ENCODE measurements around the gene TNNI3K. TPM values are rescaled to one million over a fixed set of nuclear protein-coding genes. Genes with fewer than 3 reads are reported as not detected.

TNNI3K gene
- total and polyA plus RNA-seq, 4 donors: 0.41 to 1.4 TPM; not detected in 2

DNA sequence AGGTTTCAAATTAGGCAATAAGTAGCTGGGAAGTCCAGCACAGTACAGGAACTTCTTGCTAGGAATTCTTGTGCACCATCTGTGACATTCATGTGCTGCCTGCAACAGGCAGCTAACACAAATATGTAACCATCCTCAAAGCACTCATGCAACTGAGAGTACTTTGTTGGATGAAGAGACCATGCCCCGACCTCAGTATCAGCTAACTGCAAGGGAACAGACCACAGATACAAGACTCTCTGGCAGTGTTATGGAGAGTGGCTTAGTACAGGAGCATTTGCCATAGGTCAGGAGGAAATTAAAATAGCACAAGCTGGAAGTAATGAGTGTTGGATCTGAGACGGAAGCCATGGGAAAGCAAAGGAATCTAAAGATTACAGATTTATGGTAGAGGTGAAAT lies 153.7 kb downstream of the TNNI3K start:
- ATAC-seq (ENCODE audit: insufficient read depth, low FRiP score) (no peak), DNase-seq (no peak)
- H3K27me3 ChIP-seq (ENCODE audit: control insufficient read depth in 3 of 3, insufficient read depth in 3 of 3, low read length in 2 of 3): no peaks in the 10 kb centered on the region
- no peaks in the 10 kb centered on the region for H3K9me3 ChIP-seq (ENCODE audit: control insufficient read depth in 4 of 4, insufficient read depth in 3 of 4, low read length in 3 of 4)
- no peaks in the 10 kb centered on the region for H3K36me3 ChIP-seq (ENCODE audit: control insufficient read depth in 4 of 4, insufficient read depth in 4 of 4, low read length in 4 of 4)
- no peak overlapping the region for H3K4me3 ChIP-seq
- no peak overlapping the region for H3K9ac ChIP-seq (ENCODE audit: insufficient read depth in 1 of 2, low read length in 2 of 2)
- H3K4me1 ChIP-seq (ENCODE audit: control insufficient read depth in 5 of 5, insufficient read depth in 5 of 5, low read length in 5 of 5): peaks cover 0 to 8% (median 0%) of the 10 kb centered on the region in 5 donors
- WGBS, 2 donors: 80 to 84% methylated on average over 2 of the region's 2 CpGs
- peak overlapping the region in 1 of 2 donors; percentile 56 for H3K27ac ChIP-seq (ENCODE audit: low read depth in 1 of 2, low read length in 1 of 2)
- TF ChIP-seq, protein P1, sequence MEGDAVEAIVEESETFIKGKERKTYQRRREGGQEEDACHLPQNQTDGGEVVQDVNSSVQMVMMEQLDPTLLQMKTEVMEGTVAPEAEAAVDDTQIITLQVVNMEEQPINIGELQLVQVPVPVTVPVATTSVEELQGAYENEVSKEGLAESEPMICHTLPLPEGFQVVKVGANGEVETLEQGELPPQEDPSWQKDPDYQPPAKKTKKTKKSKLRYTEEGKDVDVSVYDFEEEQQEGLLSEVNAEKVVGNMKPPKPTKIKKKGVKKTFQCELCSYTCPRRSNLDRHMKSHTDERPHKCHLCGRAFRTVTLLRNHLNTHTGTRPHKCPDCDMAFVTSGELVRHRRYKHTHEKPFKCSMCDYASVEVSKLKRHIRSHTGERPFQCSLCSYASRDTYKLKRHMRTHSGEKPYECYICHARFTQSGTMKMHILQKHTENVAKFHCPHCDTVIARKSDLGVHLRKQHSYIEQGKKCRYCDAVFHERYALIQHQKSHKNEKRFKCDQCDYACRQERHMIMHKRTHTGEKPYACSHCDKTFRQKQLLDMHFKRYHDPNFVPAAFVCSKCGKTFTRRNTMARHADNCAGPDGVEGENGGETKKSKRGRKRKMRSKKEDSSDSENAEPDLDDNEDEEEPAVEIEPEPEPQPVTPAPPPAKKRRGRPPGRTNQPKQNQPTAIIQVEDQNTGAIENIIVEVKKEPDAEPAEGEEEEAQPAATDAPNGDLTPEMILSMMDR (IDR thresholded peaks at IDR 0.05; ENCODE audit: control extremely low read depth, extremely low read depth): no peak

- no peak overlapping the region for H3K4me3 ChIP-seq
- no peaks in the 10 kb centered on the region for H3K9me3 ChIP-seq (ENCODE audit: control insufficient read depth in 4 of 4, insufficient read depth in 3 of 4, low read length in 3 of 4)
- H3K27me3 ChIP-seq (ENCODE audit: control insufficient read depth in 3 of 3, insufficient read depth in 3 of 3, low read length in 2 of 3): no peaks in the 10 kb centered on the region
- ATAC-seq (ENCODE audit: insufficient read depth, low FRiP score): no peak
- H3K27ac ChIP-seq (ENCODE audit: low read depth in 1 of 2, low read length in 1 of 2): peak overlapping the region in 1 of 2 donors; percentile 72
- DNase-seq: no peak
- H3K9ac ChIP-seq (ENCODE audit: insufficient read depth in 1 of 2, low read length in 2 of 2): no peak overlapping the region
- peaks cover 0 to 23% (median 8%) of the 10 kb centered on the region in 5 donors for H3K4me1 ChIP-seq (ENCODE audit: control insufficient read depth in 5 of 5, insufficient read depth in 5 of 5, low read length in 5 of 5)
- TF ChIP-seq, protein P1 (IDR thresholded peaks at IDR 0.05; ENCODE audit: control extremely low read depth, extremely low read depth): no peak
- H3K36me3 ChIP-seq (ENCODE audit: control insufficient read depth in 4 of 4, insufficient read depth in 4 of 4, low read length in 4 of 4): no peaks in the 10 kb centered on the region
- WGBS, 2 donors: 77 to 81% methylated on average over 3 of the region's 3 CpGs
Observed at GRCh38 chr1:74392186-74392585, 157.0 kb downstream of the TNNI3K start.

DNA sequence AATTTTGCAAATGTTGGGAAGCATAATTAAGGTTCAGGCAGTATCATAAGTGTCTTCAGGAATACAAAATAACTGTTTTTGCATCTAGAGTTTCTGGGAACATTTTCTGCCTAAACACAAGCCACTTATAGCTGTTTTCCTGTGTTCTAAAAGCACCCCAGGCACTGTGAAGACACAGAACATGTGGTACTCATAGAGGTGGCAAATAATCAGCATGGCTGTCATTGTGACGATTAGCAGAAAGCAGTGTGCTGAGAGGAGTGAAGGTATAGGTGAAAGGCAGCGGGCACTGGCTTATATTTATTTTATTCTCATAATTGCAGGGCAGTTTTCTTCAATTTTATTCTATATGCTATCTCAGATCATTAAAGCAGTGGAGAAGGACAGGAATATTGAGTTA lies 157.7 kb downstream of the TNNI3K start:
- H3K36me3 ChIP-seq (ENCODE audit: control insufficient read depth in 4 of 4, insufficient read depth in 4 of 4, low read length in 4 of 4): no peaks in the 10 kb centered on the region
- H3K27ac ChIP-seq (ENCODE audit: low read depth in 1 of 2, low read length in 1 of 2): peak overlapping the region in 1 of 2 donors; percentile 72
- peaks cover 0 to 27% (median 8%) of the 10 kb centered on the region in 5 donors for H3K4me1 ChIP-seq (ENCODE audit: control insufficient read depth in 5 of 5, insufficient read depth in 5 of 5, low read length in 5 of 5)
- no peaks in the 10 kb centered on the region for H3K27me3 ChIP-seq (ENCODE audit: control insufficient read depth in 3 of 3, insufficient read depth in 3 of 3, low read length in 2 of 3)
- ATAC-seq (ENCODE audit: insufficient read depth, low FRiP score) (no peak), DNase-seq (no peak)
- H3K9ac ChIP-seq (ENCODE audit: insufficient read depth in 1 of 2, low read length in 2 of 2): no peak overlapping the region
- TF ChIP-seq, protein P1 (IDR thresholded peaks at IDR 0.05; ENCODE audit: control extremely low read depth, extremely low read depth): no peak
- H3K9me3 ChIP-seq (ENCODE audit: control insufficient read depth in 4 of 4, insufficient read depth in 3 of 4, low read length in 3 of 4): no peaks in the 10 kb centered on the region
- no peak overlapping the region for H3K4me3 ChIP-seq
- 72 to 79% methylated on average over 2 of the region's 2 CpGs for WGBS, 2 donors

- WGBS, 2 donors: 29 to 31% methylated on average over 4 of the region's 4 CpGs
- DNase-seq: peak in 2 of 3 donors; percentile 47 to 57
- peak overlapping the region in 1 of 2 donors; percentile 74 for H3K27ac ChIP-seq (ENCODE audit: low read depth in 1 of 2, low read length in 1 of 2)
- H3K4me1 ChIP-seq (ENCODE audit: control insufficient read depth in 5 of 5, insufficient read depth in 5 of 5, low read length in 5 of 5): peaks cover 0 to 27% (median 8%) of the 10 kb centered on the region in 5 donors
- H3K4me3 ChIP-seq: no peak overlapping the region
- H3K9me3 ChIP-seq (ENCODE audit: control insufficient read depth in 4 of 4, insufficient read depth in 3 of 4, low read length in 3 of 4): no peaks in the 10 kb centered on the region
- no peaks in the 10 kb centered on the region for H3K27me3 ChIP-seq (ENCODE audit: control insufficient read depth in 3 of 3, insufficient read depth in 3 of 3, low read length in 2 of 3)
- peaks cover 0 to 2% (median 0%) of the 10 kb centered on the region in 4 donors for H3K36me3 ChIP-seq (ENCODE audit: control insufficient read depth in 4 of 4, insufficient read depth in 4 of 4, low read length in 4 of 4)
- TF ChIP-seq, protein P1 (IDR thresholded peaks at IDR 0.05; ENCODE audit: control extremely low read depth, extremely low read depth): no peak
- no peak for ATAC-seq (ENCODE audit: insufficient read depth, low FRiP score)
- H3K9ac ChIP-seq (ENCODE audit: insufficient read depth in 1 of 2, low read length in 2 of 2): no peak overlapping the region
Observed at GRCh38 chr1:74395571-74395970, 160.4 kb downstream of the TNNI3K start.

Measured in lung (tissue), 12 donors.